Cardiac muscle cell (in vitro differentiated cells and primary cell): ENCODE measurements around the gene ARF1. TPM values are rescaled to one million over a fixed set of nuclear protein-coding genes. Genes with fewer than 3 reads are reported as not detected.

Experiments
- DNase-seq, 2 donors: peaks; one replicate each; pipeline versions ENCODE4 v3.0.0 to v3.0.0-alpha.2; 2010 to 2017; ENCODE audit warnings: low read depth in 1 of 2, low spot score in 1 of 2
- H3K27ac ChIP-seq: fragments of 200-600 bp; sonication (generic); 2 replicates; pipeline ENCODE4 v1.5.1; 2016
- H3K27me3 ChIP-seq: fragments of 200-600 bp; sonication (generic); 2 replicates; pipeline ENCODE4 v1.6.0; 2016; ENCODE audit warnings: control low read depth
- H3K36me3 ChIP-seq: fragments of 200-600 bp; sonication (generic); 2 replicates; pipeline ENCODE4 v1.5.1; 2016; ENCODE audit warnings: control low read depth
- H3K4me1 ChIP-seq: fragments of 200-600 bp; sonication (generic); 2 replicates; pipeline ENCODE4 v1.8.1; 2017; ENCODE audit warnings: low read depth, mild to moderate bottlenecking, mixed run types
- H3K4me3 ChIP-seq: fragments of 200-600 bp; sonication (generic); 2 replicates; pipeline ENCODE4 v1.5.1; 2016; ENCODE audit warnings: mild to moderate bottlenecking
- H3K9me3 ChIP-seq: fragments of 200-600 bp; sonication (generic); 2 replicates; pipeline ENCODE4 v1.5.1; 2017; ENCODE audit warnings: low read depth, mild to moderate bottlenecking, control low read depth
- polyA plus RNA-seq: library from polyadenylated mRNA; unstranded; fragments of >200 nt; fragmentation: Nextera tagmentation; extraction: Ambion mirVana; gene quantifications from 2 replicates; pipeline ENCODE4 v1.2.1, GENCODE V29; 2016
- total RNA-seq: library from RNA; depleted of rRNA; stranded (reverse); fragments of >200 nt; gene quantifications from 2 replicates; pipeline ENCODE4 v1.2.3, GENCODE V29; 2016
- TF ChIP-seq, protein P1 (sequence below): IDR thresholded peaks from 2 replicates; pipeline ENCODE4 v1.5.1; 2012; ENCODE audit warnings: low read depth, mild to moderate bottlenecking, low read length

ARF1 gene
- total and polyA plus RNA-seq, 2 experiments from 2014 or later, result 499 to 662 TPM

DNA sequence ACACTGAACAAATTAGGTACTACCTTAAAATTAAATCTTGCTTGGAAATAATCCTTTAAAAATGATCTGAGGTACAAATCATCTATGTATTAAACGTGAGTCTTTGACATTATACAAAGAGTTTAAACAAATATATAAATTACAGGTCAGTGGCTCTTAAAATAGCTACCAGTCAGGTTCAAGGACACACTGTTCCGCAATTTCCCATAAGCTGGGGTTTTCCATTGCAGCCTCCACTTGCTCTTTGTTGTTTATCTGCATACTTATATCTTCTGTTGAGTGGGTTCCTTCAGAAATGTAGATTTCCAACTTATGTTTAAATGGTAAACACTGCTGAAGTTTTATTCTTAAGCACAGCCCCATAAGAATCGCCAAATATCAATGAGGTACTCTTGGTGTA, 32.3 kb downstream of the ARF1 start:
- no peaks in the 10 kb centered on the region for H3K27me3 ChIP-seq
- DNase-seq, result no peak
- TF ChIP-seq, protein P1, sequence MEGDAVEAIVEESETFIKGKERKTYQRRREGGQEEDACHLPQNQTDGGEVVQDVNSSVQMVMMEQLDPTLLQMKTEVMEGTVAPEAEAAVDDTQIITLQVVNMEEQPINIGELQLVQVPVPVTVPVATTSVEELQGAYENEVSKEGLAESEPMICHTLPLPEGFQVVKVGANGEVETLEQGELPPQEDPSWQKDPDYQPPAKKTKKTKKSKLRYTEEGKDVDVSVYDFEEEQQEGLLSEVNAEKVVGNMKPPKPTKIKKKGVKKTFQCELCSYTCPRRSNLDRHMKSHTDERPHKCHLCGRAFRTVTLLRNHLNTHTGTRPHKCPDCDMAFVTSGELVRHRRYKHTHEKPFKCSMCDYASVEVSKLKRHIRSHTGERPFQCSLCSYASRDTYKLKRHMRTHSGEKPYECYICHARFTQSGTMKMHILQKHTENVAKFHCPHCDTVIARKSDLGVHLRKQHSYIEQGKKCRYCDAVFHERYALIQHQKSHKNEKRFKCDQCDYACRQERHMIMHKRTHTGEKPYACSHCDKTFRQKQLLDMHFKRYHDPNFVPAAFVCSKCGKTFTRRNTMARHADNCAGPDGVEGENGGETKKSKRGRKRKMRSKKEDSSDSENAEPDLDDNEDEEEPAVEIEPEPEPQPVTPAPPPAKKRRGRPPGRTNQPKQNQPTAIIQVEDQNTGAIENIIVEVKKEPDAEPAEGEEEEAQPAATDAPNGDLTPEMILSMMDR, result no peak
- H3K4me1 ChIP-seq, result no peaks in the 10 kb centered on the region
- H3K27ac ChIP-seq, result no peak overlapping the region
- H3K9me3 ChIP-seq, result no peaks in the 10 kb centered on the region
- H3K36me3 ChIP-seq, result no peaks in the 10 kb centered on the region
- no peak overlapping the region for H3K4me3 ChIP-seq

DNA sequence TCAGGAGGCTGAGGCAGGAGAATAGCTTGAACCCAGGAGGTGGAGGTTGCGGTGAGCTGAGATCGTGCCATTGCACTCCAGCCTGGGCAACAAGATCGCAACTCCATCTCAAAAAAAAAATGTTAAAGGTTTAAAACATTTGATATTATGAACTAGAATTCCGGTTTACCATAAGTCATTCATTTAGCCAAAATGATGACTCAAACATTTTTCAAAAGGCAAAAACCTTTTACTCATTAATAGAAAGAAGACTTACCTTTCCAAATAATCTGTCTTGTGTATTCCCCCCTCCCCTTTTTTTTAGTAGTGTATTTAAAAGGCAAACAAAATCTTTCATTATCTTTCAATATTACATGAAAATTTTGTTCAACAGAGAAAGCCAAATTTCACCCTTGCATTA, 34.8 kb downstream of the ARF1 start:
- H3K4me3 ChIP-seq, result no peak overlapping the region
- H3K27me3 ChIP-seq, result no peaks in the 10 kb centered on the region
- no peak for DNase-seq
- TF ChIP-seq, protein P1, result no peak
- H3K36me3 ChIP-seq, result no peaks in the 10 kb centered on the region
- no peaks in the 10 kb centered on the region for H3K4me1 ChIP-seq
- no peaks in the 10 kb centered on the region for H3K9me3 ChIP-seq
- H3K27ac ChIP-seq, result no peak overlapping the region

DNA sequence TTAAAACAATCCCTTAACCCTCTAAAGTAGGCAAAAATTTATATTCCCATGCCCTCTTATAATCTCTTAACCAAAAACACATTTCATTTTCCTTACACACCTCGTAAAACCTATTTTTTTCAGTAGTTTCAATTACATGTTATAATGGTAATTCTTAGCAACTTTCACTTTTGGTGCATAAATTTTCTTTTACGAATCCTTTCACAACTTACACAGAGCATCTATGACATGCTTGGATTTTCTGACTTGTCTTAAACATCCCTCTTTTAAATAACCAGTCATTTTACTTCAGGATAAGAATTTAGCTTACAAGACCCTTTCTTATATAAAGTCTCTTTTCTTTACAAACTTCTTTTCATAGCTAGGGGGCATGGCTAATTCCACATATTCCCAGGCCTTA, 35.5 kb downstream of the ARF1 start:
- H3K36me3 ChIP-seq, result no peaks in the 10 kb centered on the region
- TF ChIP-seq, protein P1, result no peak
- no peaks in the 10 kb centered on the region for H3K4me1 ChIP-seq
- DNase-seq, result no peak
- no peaks in the 10 kb centered on the region for H3K27me3 ChIP-seq
- H3K27ac ChIP-seq, result no peak overlapping the region
- H3K9me3 ChIP-seq, result no peaks in the 10 kb centered on the region
- no peak overlapping the region for H3K4me3 ChIP-seq

DNA sequence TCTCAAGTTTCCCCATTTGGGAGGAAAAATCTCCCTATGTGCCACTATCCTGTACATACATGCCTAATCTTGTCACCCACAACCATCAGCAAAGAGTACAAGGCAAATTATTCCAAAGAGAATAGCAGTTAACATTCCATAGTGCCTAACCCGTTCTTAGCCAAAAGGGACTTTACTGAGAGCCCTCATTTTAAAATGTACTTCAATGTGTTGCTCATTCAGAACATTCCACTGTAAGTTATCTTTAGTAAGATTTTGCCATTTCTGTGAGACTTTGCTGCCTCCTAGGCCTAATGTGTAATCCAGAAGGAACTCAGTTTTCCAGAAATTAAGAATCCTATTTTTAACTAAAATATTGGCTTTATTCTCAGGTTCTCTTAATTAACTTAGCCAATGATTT, 37.8 kb downstream of the ARF1 start:
- Histone ChIP-seq H3K27me3 (no peaks in the 10 kb centered on the region), H3K4me3 (no peak overlapping the region), H3K36me3 (no peaks in the 10 kb centered on the region), H3K9me3 (no peaks in the 10 kb centered on the region), H3K4me1 (peaks cover 6% of the 10 kb centered on the region), H3K27ac (no peak overlapping the region)
- TF ChIP-seq, protein P1, result no peak
- DNase-seq, result no peak

DNA sequence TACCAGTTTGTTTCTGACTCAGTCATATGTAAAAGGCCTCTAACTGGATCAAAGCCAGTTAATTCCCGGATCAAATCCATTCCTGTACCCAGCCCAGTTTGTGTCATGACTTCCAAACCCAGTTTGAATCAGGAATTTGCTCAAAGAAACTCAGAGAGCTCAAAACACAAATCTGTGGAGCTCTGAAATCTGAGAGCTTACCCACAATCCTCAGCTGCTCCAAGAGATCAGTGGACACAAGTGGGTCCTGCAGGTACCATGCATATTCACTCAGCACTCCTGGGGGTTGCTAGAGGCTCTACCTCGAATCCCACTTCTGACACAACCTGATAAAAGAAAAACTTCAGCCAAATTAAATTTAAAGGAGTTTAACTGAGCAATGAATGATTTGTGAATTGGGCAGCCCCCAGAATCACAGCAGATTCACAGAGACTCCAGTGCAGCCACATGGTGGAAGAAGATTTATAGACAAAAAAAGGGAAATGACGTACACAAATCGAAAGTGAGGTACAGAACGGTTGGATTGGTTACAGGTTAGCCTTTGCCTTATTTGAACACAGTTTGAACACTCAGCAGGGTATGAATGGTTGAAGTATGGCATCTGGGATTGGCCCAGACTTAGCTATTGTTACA, 38.5 kb downstream of the ARF1 start:
- Histone ChIP-seq H3K27me3 (no peaks in the 10 kb centered on the region), H3K36me3 (no peaks in the 10 kb centered on the region), H3K4me1 (peaks cover 6% of the 10 kb centered on the region), H3K9me3 (no peaks in the 10 kb centered on the region), H3K4me3 (no peak overlapping the region), H3K27ac (no peak overlapping the region)
- TF ChIP-seq, protein P1, result no peak
- no peak for DNase-seq

DNA sequence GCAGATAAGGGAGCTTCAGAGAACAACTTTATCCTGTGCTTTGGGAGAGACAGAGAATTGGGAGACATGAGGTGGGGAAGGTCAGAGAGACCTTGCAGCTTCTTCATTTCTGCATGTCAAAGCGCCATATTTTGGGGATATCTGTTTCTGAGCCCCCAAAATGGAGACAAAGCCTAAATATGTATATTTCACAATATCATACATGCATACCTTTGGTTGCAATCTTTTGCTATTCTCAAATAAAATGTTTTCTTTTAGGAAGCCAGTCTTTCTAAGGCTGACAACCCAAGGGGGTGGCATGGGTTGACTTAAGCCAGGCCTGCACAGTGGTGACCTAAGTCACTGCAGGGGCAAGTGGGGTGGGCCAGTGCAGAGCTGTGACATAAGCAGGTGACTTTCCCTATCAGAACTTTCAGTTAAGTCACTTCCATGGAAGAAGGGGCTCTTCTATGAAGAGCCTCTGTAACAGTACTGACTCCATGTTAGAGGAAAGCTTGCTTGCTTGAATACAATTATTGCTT, 40.5 kb downstream of the ARF1 start:
- no peaks in the 10 kb centered on the region for H3K9me3 ChIP-seq
- peaks cover 6% of the 10 kb centered on the region for H3K4me1 ChIP-seq
- H3K27me3 ChIP-seq, result no peaks in the 10 kb centered on the region
- H3K36me3 ChIP-seq, result no peaks in the 10 kb centered on the region
- H3K27ac ChIP-seq, result no peak overlapping the region
- no peak overlapping the region for H3K4me3 ChIP-seq
- DNase-seq, result no peak
- TF ChIP-seq, protein P1, result no peak
